Measurements from ENCODE around the gene ABO. TPM values are rescaled to one million over a fixed set of nuclear protein-coding genes. Genes with fewer than 3 reads are reported as not detected.
A peak's percentile ranks its signal among the peaks of the same experiment; 100 is the strongest.

Gene ABO
- total RNA-seq = 0.17 TPM in 1 of 3 replicates, not detected in the others
- long read RNA-seq = 0 reads

DNA sequence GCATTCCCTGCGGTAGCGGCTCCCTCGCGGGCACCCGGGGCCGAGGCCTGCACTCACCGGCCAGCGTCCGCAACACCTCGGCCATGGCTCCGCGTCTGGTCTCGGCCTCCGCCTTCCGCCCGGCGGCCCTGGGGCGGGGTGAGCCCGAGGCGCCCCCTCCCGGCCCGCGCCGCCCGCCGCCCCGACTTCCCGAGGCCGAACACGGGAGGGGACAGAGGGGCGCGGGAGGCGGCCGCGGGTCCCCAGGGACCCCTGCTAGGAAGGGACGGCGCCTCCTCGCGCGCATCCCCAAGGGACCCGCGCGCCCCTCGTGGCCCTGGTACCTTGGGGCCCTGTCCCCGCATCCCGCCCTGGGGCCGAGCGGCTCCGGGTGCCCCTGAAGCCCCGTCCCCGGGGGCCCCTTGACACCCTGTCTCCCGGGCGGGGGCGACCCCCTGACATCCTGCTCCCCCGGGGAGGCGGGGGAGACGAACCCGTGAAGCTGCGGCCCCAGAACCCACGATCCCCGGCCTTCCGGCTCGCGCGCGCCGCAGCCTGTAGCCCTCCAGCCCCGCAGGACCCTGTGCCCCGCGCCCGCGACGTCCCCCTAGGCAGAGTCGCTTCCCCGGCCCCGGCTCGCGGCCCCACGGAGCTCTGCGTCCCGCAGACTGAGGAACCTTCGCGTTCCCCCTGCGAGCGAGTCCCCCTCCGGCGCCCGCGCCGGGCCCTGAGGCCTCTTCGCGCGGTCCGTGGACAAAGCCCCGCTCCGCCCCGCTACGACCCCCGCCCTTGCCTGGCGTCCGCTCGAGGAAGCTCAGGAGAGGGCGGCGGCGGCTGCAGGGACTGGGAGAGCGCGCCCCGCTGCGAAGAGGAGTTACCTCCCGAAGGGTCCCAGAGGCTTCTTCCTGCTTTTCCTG, at the start of gene ABO:
ABO (minus strand) TSS at position 97 of the 896 bp plus-strand sequence.
- Mint-ChIP-seq H3K27me3 (ENCODE audit: low read depth) (peaks cover 54% of the 10 kb centered on the region), H3K4me3 (ENCODE audit: unreplicated experiment) (peak within 1 kb of the TSS; percentile 48)
- no peak for DNase-seq (ENCODE audit: low spot score)

DNA sequence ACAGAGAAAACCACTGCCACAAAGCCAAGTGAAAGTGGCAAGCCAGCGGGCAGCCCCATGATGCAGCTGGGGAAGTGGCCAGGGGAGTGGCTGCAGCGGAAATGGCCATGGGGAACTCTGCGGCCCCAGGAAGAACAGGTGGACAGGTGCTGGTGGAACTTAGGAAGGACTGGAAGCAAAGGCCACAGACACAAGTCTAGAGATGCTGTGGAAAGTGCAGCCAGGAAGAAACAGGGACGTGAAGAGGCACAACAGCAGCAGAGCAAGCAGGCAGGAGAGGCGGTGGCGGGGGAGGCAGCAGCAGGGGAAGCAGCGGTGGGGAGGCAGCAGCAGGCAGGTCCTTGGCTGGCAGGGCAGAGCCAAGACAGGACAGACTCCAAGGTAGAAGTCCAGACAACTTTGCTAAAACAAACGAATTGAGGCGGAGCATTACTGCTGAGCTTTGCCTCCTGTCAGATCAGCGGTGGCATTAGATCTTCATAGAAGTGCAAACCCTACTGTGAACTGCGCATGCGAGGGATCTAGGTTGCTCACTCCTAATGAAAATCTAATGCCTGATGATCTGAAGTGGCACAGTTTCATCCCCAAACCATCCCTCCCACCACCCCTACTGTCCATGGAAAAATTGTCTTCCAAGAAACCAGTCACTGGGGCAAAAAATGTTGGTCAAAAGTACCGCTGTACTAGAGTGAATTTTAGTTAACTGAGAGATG, 49.1 kb upstream of the ABO start:
- Mint-ChIP-seq H3K9me3 (ENCODE audit: low read depth) (peaks cover 3% of the 10 kb centered on the region), H3K4me3 (ENCODE audit: unreplicated experiment) (no peak overlapping the region), H3K27ac (ENCODE audit: unreplicated experiment) (no peak overlapping the region), H3K36me3 (ENCODE audit: low read depth) (peaks cover 4% of the 10 kb centered on the region), H3K4me1 (ENCODE audit: low read depth) (no peaks in the 10 kb centered on the region), H3K27me3 (ENCODE audit: low read depth) (no peaks in the 10 kb centered on the region)
- no peak for DNase-seq (ENCODE audit: low spot score)
- TF ChIP-seq, protein P1, sequence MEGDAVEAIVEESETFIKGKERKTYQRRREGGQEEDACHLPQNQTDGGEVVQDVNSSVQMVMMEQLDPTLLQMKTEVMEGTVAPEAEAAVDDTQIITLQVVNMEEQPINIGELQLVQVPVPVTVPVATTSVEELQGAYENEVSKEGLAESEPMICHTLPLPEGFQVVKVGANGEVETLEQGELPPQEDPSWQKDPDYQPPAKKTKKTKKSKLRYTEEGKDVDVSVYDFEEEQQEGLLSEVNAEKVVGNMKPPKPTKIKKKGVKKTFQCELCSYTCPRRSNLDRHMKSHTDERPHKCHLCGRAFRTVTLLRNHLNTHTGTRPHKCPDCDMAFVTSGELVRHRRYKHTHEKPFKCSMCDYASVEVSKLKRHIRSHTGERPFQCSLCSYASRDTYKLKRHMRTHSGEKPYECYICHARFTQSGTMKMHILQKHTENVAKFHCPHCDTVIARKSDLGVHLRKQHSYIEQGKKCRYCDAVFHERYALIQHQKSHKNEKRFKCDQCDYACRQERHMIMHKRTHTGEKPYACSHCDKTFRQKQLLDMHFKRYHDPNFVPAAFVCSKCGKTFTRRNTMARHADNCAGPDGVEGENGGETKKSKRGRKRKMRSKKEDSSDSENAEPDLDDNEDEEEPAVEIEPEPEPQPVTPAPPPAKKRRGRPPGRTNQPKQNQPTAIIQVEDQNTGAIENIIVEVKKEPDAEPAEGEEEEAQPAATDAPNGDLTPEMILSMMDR (IDR thresholded peaks at IDR 0.05) = no peak

More for the DNA sequence above, at the start of gene ABO:
- TF ChIP-seq, protein P1 (IDR thresholded peaks at IDR 0.05) = peak; percentile 48
- Mint-ChIP-seq H3K4me1 (ENCODE audit: low read depth) (peaks cover 3% of the 10 kb centered on the region), H3K36me3 (ENCODE audit: low read depth) (no peaks in the 10 kb centered on the region), H3K9me3 (ENCODE audit: low read depth) (peaks cover 4% of the 10 kb centered on the region), H3K27ac (ENCODE audit: unreplicated experiment) (no peak within 1 kb of the TSS)

DNA sequence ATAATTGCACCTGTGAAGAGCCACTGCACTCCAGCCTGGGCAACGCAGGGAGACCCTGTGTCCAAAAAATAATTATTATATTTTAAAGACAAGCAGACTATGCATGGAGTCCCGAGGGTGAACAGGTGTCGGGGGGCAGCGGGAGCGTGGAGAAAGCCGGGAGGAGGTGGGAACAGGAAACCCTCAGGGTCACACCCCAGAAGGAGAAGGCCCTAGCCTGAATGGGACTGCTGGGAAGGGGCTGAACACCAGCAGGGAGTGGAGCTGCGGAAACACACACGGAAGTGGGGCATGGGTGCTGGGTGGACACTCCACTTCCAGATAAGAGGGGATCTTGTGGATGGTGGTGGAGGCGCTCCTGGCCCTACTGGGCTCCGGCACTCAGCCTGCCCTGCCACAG, 48.2 kb upstream of the ABO start:
- DNase-seq (ENCODE audit: low spot score) = no peak
- Mint-ChIP-seq H3K4me3 (ENCODE audit: unreplicated experiment) (no peak overlapping the region), H3K27me3 (ENCODE audit: low read depth) (peaks cover 2% of the 10 kb centered on the region), H3K9me3 (ENCODE audit: low read depth) (peaks cover 3% of the 10 kb centered on the region), H3K27ac (ENCODE audit: unreplicated experiment) (no peak overlapping the region), H3K36me3 (ENCODE audit: low read depth) (peaks cover 4% of the 10 kb centered on the region), H3K4me1 (ENCODE audit: low read depth) (no peaks in the 10 kb centered on the region)
- TF ChIP-seq, protein P1 (IDR thresholded peaks at IDR 0.05) = no peak

DNA sequence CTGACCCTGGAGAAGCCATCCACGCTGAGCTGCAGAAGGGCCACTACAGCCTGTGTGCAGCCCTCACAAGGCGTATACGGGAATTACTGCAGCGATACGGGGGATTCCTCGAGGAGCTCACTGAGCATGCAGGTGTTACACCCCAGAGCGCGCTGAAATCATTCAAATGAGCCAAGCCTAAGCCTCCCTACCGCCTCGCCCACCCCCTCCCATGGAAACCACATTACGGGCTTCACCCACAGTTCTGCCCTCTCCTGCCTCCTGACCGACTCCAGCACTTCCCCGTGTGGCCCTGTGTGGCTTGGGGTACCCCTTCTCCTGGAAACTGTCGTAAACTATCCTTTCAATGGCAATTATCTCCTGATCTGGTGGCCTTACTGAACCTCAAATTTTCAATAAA, 47.7 kb upstream of the ABO start:
- H3K9me3 Mint-ChIP-seq (ENCODE audit: low read depth) = peaks cover 3% of the 10 kb centered on the region
- TF ChIP-seq, protein P1 (IDR thresholded peaks at IDR 0.05) = no peak
- H3K27ac Mint-ChIP-seq (ENCODE audit: unreplicated experiment) = no peak overlapping the region
- peaks cover 4% of the 10 kb centered on the region for H3K36me3 Mint-ChIP-seq (ENCODE audit: low read depth)
- no peaks in the 10 kb centered on the region for H3K4me1 Mint-ChIP-seq (ENCODE audit: low read depth)
- no peak for DNase-seq (ENCODE audit: low spot score)
- no peak overlapping the region for H3K4me3 Mint-ChIP-seq (ENCODE audit: unreplicated experiment)
- peaks cover 2% of the 10 kb centered on the region for H3K27me3 Mint-ChIP-seq (ENCODE audit: low read depth)

DNA sequence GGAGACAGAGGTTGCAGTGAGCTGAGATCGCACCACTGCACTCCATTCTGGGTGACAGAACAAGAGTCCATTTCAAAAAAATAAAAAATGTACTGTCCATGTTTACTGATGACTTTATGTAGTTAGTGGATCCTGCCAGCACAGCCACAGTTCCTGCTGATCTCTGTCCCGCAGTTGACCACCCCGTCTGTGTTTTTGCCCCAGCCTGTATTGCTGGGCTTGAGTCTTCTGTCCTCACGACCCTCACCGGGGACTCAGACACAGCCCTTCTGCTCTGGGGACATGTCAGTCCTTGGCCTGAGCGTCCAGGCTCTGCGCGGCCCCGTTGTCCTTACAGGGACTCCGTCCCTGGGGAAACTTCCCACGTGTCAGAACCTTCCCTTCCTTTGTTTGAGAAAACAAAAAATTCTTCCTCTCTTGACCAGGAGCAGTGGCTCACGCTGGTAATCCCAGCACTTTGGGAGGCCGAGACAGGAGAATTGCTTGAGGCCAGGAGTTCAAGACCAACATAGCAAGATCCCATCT, 46.5 kb upstream of the ABO start:
- peaks cover 4% of the 10 kb centered on the region for H3K36me3 Mint-ChIP-seq (ENCODE audit: low read depth)
- peaks cover 2% of the 10 kb centered on the region for H3K27me3 Mint-ChIP-seq (ENCODE audit: low read depth)
- no peak overlapping the region for H3K27ac Mint-ChIP-seq (ENCODE audit: unreplicated experiment)
- TF ChIP-seq, protein P1 (IDR thresholded peaks at IDR 0.05) = no peak
- H3K4me1 Mint-ChIP-seq (ENCODE audit: low read depth) = no peaks in the 10 kb centered on the region
- no peak for DNase-seq (ENCODE audit: low spot score)
- H3K9me3 Mint-ChIP-seq (ENCODE audit: low read depth) = peaks cover 3% of the 10 kb centered on the region
- H3K4me3 Mint-ChIP-seq (ENCODE audit: unreplicated experiment) = no peak overlapping the region

Measured in chondrocyte (in vitro differentiated cells).